ENCODE measurements around the gene NTRK2. TPM values are rescaled to one million over a fixed set of nuclear protein-coding genes. Genes with fewer than 3 reads are reported as not detected.

Gene NTRK2
- total RNA-seq, 1 donor from 2014 or later = under 0.01 TPM

- DNase-seq = no peak
Observed at GRCh38 chr9:84947412-84947972, 278.0 kb downstream of the NTRK2 start.

- DNase-seq = no peak
Observed at GRCh38 chr9:84949258-84949657, 279.7 kb downstream of the NTRK2 start.

GRCh38 chr9:84949971-84950370 is 280.4 kb downstream of the NTRK2 start:
- DNase-seq = no peak

GRCh38 chr9:84950879-84951811 is 281.6 kb downstream of the NTRK2 start:
- no peak for DNase-seq

- no peak for DNase-seq
Observed at GRCh38 chr9:84953252-84953773, 283.8 kb downstream of the NTRK2 start.

GRCh38 chr9:84953797-84954705 is 284.5 kb downstream of the NTRK2 start:
- DNase-seq = peak; percentile 62

- no peak for DNase-seq
Observed at GRCh38 chr9:84955155-84955554, 285.6 kb downstream of the NTRK2 start.

GRCh38 chr9:84955971-84956370 is 286.4 kb downstream of the NTRK2 start:
- no peak for DNase-seq

- DNase-seq = no peak
Observed at GRCh38 chr9:84959339-84959738, 289.8 kb downstream of the NTRK2 start.

- DNase-seq = no peak
Observed at GRCh38 chr9:84966876-84967830, 297.6 kb downstream of the NTRK2 start.

GRCh38 chr9:84969084-84969483 is 299.6 kb downstream of the NTRK2 start:
- DNase-seq = peak; percentile 5

- DNase-seq = no peak
Observed at GRCh38 chr9:84969736-84970135, 300.2 kb downstream of the NTRK2 start.

- no peak for DNase-seq
Observed at GRCh38 chr9:84970432-84970831, 300.9 kb downstream of the NTRK2 start.

GRCh38 chr9:84971571-84971970 is 302.0 kb downstream of the NTRK2 start:
- no peak for DNase-seq

- no peak for DNase-seq
Observed at GRCh38 chr9:84974258-84974657, 304.7 kb downstream of the NTRK2 start.

GRCh38 chr9:84974855-84975254 is 305.3 kb downstream of the NTRK2 start:
- no peak for DNase-seq

- DNase-seq = no peak
Observed at GRCh38 chr9:84975926-84976325, 306.4 kb downstream of the NTRK2 start.

- no peak for DNase-seq
Observed at GRCh38 chr9:84978661-84979060, 309.1 kb downstream of the NTRK2 start.

- no peak for DNase-seq
Observed at GRCh38 chr9:84983749-84984148, 314.2 kb downstream of the NTRK2 start.

GRCh38 chr9:84988621-84989020 is 319.1 kb downstream of the NTRK2 start:
- DNase-seq = no peak

- DNase-seq = no peak
Observed at GRCh38 chr9:84990416-84990815, 320.9 kb downstream of the NTRK2 start.
